CD8-positive, alpha-beta memory T cell (primary cell): ENCODE data around the gene VPS4A. TPM values are rescaled to one million over a fixed set of nuclear protein-coding genes. Genes with fewer than 3 reads are reported as not detected.

Experiments used
- polyA plus RNA-seq: library from polyadenylated mRNA; unstranded; fragments of 300-500 nt; fragmentation: Illumina TruSeq; gene quantifications from one replicate; pipeline ENCODE4 v1.2.3, GENCODE V29; 2021
- total RNA-seq, 2 experiments: library from RNA; stranded (reverse); gene quantifications; one replicate each; pipeline ENCODE4 v1.2.3, GENCODE V29; 2021

The VPS4A gene
- total and polyA plus RNA-seq, 3 experiments from 2014 or later, result 35.7 to 48.1 (median 35.9) TPM

Other genes starting within 250 kb of the VPS4A start
- gene HAS3, start 205.7 kb upstream of the VPS4A start, total RNA-seq, result under 1 TPM; 0.55 to 0.62 TPM
- 0.07 TPM for gene HAS3, start 205.7 kb upstream of the VPS4A start, polyA plus RNA-seq
- 100 to 1,000 TPM; 141 to 149 TPM for gene CHTF8, start 178.8 kb upstream of the VPS4A start, total RNA-seq
- 181 TPM for gene CHTF8, start 178.8 kb upstream of the VPS4A start, polyA plus RNA-seq
- gene UTP4, start 178.7 kb upstream of the VPS4A start, total RNA-seq, result 100 to 1,000 TPM; 150 to 155 TPM
- gene UTP4, start 178.7 kb upstream of the VPS4A start, polyA plus RNA-seq, result 59.0 TPM
- gene SNTB2, start 124.2 kb upstream of the VPS4A start, total RNA-seq, result 10 to 100 TPM; 13.6 to 14.9 TPM
- gene SNTB2, start 124.2 kb upstream of the VPS4A start, polyA plus RNA-seq, result 28.2 TPM
- 10 to 100 TPM; 29.1 to 34.9 TPM for gene PDF, start 19.2 kb downstream of the VPS4A start, total RNA-seq
- gene PDF, start 19.2 kb downstream of the VPS4A start, polyA plus RNA-seq, result 17.4 TPM
- gene COG8, start 28.2 kb downstream of the VPS4A start, total RNA-seq, result 10 to 100 TPM; 38.1 to 40.0 TPM
- 42.3 TPM for gene COG8, start 28.2 kb downstream of the VPS4A start, polyA plus RNA-seq
- gene NIP7, start 28.4 kb downstream of the VPS4A start, total RNA-seq, result 10 to 100 TPM; 73.8 to 80.1 TPM
- 23.7 TPM for gene NIP7, start 28.4 kb downstream of the VPS4A start, polyA plus RNA-seq
- 1 to 10 TPM in 1 of 2 experiments, under 1 TPM in 1; 0.80 to 1.4 TPM for gene TMED6, start 40.4 kb downstream of the VPS4A start, total RNA-seq
- not detected for gene TMED6, start 40.4 kb downstream of the VPS4A start, polyA plus RNA-seq
- gene TERF2, start 74.7 kb downstream of the VPS4A start, total RNA-seq, result 10 to 100 TPM; 55.4 to 60.6 TPM
- 29.5 TPM for gene TERF2, start 74.7 kb downstream of the VPS4A start, polyA plus RNA-seq
- gene CYB5B, start 113.3 kb downstream of the VPS4A start, total RNA-seq, result 100 to 1,000 TPM; 152 to 153 TPM
- 115 TPM for gene CYB5B, start 113.3 kb downstream of the VPS4A start, polyA plus RNA-seq